Neutrophil (primary cell): ENCODE data around the gene SH3BP5.

Source experiments
- H3K27ac ChIP-seq: fragments of 200-600 bp; sonication (generic); 2 replicates; pipeline ENCODE4 v1.5.1; 2016; ENCODE audit warnings: mild to moderate bottlenecking, moderate library complexity
- H3K27me3 ChIP-seq: fragments of 200-600 bp; sonication (generic); 2 replicates; pipeline ENCODE4 v1.6.0; 2016; ENCODE audit warnings: mild to moderate bottlenecking
- H3K36me3 ChIP-seq: fragments of 200-600 bp; sonication (generic); 2 replicates; pipeline ENCODE4 v1.5.1; 2017
- H3K4me1 ChIP-seq, 2 experiments: fragments of 200-600 bp in 1 of 2; sonication (generic) in 1 of 2; 1 replicate in 1 of 2; 2 replicates in 1 of 2; pipeline versions ENCODE4 v1.5.1 to v1.6.1; 2013 to 2016; ENCODE audit warnings: low read depth in 1 of 2, low read length in 1 of 2, mild to moderate bottlenecking in 1 of 2, moderate library complexity in 1 of 2; ENCODE audit not compliant: control insufficient read depth in 1 of 2, insufficient read depth in 1 of 2
- H3K4me3 ChIP-seq, 2 experiments: fragments of 200-600 bp in 1 of 2; sonication (generic) in 1 of 2; 1 replicate in 1 of 2; 2 replicates in 1 of 2; pipeline ENCODE4 v1.5.1; 2013 to 2016; ENCODE audit warnings: low read depth in 1 of 2, low read length in 1 of 2, mild to moderate bottlenecking in 1 of 2, moderate library complexity in 1 of 2
- H3K9me3 ChIP-seq: fragments of 200-600 bp; sonication (generic); 2 replicates; pipeline ENCODE4 v1.5.1; 2016
- TF ChIP-seq, protein P1 (sequence below): fragments of 200-600 bp; sonication (generic); IDR thresholded peaks from 2 replicates; pipeline ENCODE4 v1.5.1; 2016; ENCODE audit warnings: antibody characterized with exemption

SH3BP5 gene

GRCh38 chr3:15332405-15333098 is at the start of gene SH3BP5:
Gene SH3BP5 (minus strand): TSS chr3:15332586. CDS start chr3:15332408, 178 bp downstream.
- peak within 1 kb of the TSS; percentile 88 to 99 for H3K4me3 ChIP-seq
- no peaks in the 10 kb centered on the region for H3K9me3 ChIP-seq
- H3K27me3 ChIP-seq, result no peaks in the 10 kb centered on the region
- H3K4me1 ChIP-seq, result peaks cover 45 to 49% of the 10 kb centered on the region in 2 experiments
- peak within 1 kb of the TSS; percentile 93 for H3K27ac ChIP-seq
- TF ChIP-seq, protein P1, sequence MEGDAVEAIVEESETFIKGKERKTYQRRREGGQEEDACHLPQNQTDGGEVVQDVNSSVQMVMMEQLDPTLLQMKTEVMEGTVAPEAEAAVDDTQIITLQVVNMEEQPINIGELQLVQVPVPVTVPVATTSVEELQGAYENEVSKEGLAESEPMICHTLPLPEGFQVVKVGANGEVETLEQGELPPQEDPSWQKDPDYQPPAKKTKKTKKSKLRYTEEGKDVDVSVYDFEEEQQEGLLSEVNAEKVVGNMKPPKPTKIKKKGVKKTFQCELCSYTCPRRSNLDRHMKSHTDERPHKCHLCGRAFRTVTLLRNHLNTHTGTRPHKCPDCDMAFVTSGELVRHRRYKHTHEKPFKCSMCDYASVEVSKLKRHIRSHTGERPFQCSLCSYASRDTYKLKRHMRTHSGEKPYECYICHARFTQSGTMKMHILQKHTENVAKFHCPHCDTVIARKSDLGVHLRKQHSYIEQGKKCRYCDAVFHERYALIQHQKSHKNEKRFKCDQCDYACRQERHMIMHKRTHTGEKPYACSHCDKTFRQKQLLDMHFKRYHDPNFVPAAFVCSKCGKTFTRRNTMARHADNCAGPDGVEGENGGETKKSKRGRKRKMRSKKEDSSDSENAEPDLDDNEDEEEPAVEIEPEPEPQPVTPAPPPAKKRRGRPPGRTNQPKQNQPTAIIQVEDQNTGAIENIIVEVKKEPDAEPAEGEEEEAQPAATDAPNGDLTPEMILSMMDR, result peak; percentile 95
- peaks cover 22% of the 10 kb centered on the region for H3K36me3 ChIP-seq

GRCh38 chr3:15380980-15381890 is 48.8 kb upstream of the SH3BP5 start:
- Histone ChIP-seq H3K4me1 (peaks cover 4% of the 10 kb centered on the region in 2 experiments), H3K9me3 (no peaks in the 10 kb centered on the region)

GRCh38 chr3:15377961-15378791 is 45.8 kb upstream of the SH3BP5 start:
- H3K36me3 ChIP-seq, result no peaks in the 10 kb centered on the region
- H3K4me1 ChIP-seq, result peaks cover 4% of the 10 kb centered on the region in 2 experiments
- peak overlapping the region; percentile 83 for H3K27ac ChIP-seq
- peak overlapping the region in 1 of 2 experiments; percentile 29 for H3K4me3 ChIP-seq
- H3K27me3 ChIP-seq, result no peaks in the 10 kb centered on the region
- no peaks in the 10 kb centered on the region for H3K9me3 ChIP-seq
- TF ChIP-seq, protein P1, result peak; percentile 94

More at GRCh38 chr3:15380980-15381890, 48.8 kb upstream of the SH3BP5 start:
- H3K27ac ChIP-seq, result no peak overlapping the region
- no peaks in the 10 kb centered on the region for H3K36me3 ChIP-seq
- H3K27me3 ChIP-seq, result no peaks in the 10 kb centered on the region
- TF ChIP-seq, protein P1, result no peak
- no peak overlapping the region for H3K4me3 ChIP-seq

- Histone ChIP-seq H3K36me3 (no peaks in the 10 kb centered on the region), H3K4me1 (peaks cover 4% of the 10 kb centered on the region in 2 experiments), H3K4me3 (no peak overlapping the region), H3K27ac (no peak overlapping the region), H3K9me3 (no peaks in the 10 kb centered on the region), H3K27me3 (no peaks in the 10 kb centered on the region)
- TF ChIP-seq, protein P1, result no peak
Observed at GRCh38 chr3:15375461-15376000, 43.1 kb upstream of the SH3BP5 start.

GRCh38 chr3:15372918-15373317 is 40.5 kb upstream of the SH3BP5 start:
- H3K27me3 ChIP-seq, result no peaks in the 10 kb centered on the region
- no peaks in the 10 kb centered on the region for H3K36me3 ChIP-seq
- H3K9me3 ChIP-seq, result no peaks in the 10 kb centered on the region
- TF ChIP-seq, protein P1, result no peak
- no peak overlapping the region for H3K4me3 ChIP-seq
- H3K4me1 ChIP-seq, result peaks cover 2 to 3% of the 10 kb centered on the region in 2 experiments
- H3K27ac ChIP-seq, result no peak overlapping the region
